Measurements from ENCODE around the gene PIN4. TPM values are rescaled to one million over a fixed set of nuclear protein-coding genes. Genes with fewer than 3 reads are reported as not detected.
A peak's percentile ranks its signal among the peaks of the same experiment; 100 is the strongest.

The PIN4 gene
- total RNA-seq, 1 donor from 2014 or later = 9.8 TPM

DNA sequence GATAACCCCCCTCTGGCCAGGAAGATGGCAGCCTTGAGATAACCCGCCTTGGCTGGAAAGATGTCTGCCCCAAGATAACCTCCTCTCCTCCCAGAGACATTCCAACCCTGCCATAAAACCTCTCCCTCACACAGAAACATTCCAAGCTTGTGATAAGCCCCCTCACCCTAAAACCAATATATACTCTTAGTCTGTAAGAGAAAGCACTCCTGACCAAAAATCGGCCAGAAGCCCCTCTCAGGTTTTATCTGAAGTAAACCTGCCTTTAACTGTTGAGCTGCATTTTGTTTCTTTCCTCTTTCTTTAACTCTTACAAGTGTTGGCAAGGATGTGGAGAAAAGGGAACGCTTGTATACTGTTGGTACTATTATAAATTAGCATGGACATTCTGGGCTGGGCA lies 48.7 kb downstream of the PIN4 start:
- intact Hi-C loops (cut with DNase I) = no loop called here
- Histone ChIP-seq H3K27ac (no peak overlapping the region), H3K27me3 (ENCODE audit: low read depth) (no peaks in the 10 kb centered on the region), H3K36me3 (no peaks in the 10 kb centered on the region), H3K9me3 (no peaks in the 10 kb centered on the region), H3K4me3 (no peak overlapping the region), H3K4me1 (no peaks in the 10 kb centered on the region)
- TF ChIP-seq, protein P1, sequence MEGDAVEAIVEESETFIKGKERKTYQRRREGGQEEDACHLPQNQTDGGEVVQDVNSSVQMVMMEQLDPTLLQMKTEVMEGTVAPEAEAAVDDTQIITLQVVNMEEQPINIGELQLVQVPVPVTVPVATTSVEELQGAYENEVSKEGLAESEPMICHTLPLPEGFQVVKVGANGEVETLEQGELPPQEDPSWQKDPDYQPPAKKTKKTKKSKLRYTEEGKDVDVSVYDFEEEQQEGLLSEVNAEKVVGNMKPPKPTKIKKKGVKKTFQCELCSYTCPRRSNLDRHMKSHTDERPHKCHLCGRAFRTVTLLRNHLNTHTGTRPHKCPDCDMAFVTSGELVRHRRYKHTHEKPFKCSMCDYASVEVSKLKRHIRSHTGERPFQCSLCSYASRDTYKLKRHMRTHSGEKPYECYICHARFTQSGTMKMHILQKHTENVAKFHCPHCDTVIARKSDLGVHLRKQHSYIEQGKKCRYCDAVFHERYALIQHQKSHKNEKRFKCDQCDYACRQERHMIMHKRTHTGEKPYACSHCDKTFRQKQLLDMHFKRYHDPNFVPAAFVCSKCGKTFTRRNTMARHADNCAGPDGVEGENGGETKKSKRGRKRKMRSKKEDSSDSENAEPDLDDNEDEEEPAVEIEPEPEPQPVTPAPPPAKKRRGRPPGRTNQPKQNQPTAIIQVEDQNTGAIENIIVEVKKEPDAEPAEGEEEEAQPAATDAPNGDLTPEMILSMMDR (IDR thresholded peaks at IDR 0.05) = no peak
- ATAC-seq = no peak
- DNase-seq = no peak

DNA sequence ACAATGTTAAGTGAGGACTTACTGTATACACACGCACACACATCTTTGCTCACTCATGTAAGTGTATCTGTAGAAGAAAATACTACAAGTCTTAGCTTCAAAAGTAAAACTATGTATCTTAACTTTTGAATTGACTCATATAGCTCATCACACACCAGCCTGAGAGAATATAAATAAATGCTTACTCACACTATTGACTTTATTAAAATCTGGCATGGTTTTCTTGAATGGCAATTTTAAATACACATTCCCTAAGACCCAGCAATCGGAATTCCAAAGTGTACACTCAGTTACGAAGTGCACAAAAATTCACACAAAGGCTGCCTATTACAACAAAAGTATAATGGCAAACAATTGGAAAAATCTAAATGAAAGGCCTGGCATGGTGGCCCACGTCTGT lies 55.3 kb downstream of the PIN4 start:
- Histone ChIP-seq H3K4me3 (no peak overlapping the region), H3K36me3 (no peaks in the 10 kb centered on the region), H3K4me1 (no peaks in the 10 kb centered on the region), H3K9me3 (no peaks in the 10 kb centered on the region), H3K27ac (no peak overlapping the region), H3K27me3 (ENCODE audit: low read depth) (no peaks in the 10 kb centered on the region)
- ATAC-seq = no peak
- no peak for DNase-seq
- intact Hi-C loops (cut with DNase I) = no loop called here
- TF ChIP-seq, protein P1 (IDR thresholded peaks at IDR 0.05) = no peak

DNA sequence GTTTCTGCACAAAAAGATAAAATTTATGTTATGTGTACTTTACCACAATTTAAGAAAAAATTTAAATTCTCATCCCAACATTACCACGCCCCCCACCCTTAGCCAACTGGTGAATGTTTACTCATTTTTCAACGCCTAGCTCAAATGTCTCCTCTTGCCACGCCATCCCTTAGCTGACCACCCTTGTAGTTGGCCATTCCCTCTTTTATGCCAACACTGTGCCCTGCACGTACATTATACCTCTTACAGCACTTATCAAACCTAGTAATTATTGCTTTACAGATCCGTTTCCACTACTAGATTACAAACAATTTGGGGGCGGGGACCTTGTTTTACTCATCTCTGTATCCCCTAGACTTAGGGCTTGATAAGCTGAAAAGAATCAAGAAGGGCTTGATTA lies 56.6 kb downstream of the PIN4 start:
- H3K27ac ChIP-seq = no peak overlapping the region
- no peak overlapping the region for H3K4me3 ChIP-seq

DNA sequence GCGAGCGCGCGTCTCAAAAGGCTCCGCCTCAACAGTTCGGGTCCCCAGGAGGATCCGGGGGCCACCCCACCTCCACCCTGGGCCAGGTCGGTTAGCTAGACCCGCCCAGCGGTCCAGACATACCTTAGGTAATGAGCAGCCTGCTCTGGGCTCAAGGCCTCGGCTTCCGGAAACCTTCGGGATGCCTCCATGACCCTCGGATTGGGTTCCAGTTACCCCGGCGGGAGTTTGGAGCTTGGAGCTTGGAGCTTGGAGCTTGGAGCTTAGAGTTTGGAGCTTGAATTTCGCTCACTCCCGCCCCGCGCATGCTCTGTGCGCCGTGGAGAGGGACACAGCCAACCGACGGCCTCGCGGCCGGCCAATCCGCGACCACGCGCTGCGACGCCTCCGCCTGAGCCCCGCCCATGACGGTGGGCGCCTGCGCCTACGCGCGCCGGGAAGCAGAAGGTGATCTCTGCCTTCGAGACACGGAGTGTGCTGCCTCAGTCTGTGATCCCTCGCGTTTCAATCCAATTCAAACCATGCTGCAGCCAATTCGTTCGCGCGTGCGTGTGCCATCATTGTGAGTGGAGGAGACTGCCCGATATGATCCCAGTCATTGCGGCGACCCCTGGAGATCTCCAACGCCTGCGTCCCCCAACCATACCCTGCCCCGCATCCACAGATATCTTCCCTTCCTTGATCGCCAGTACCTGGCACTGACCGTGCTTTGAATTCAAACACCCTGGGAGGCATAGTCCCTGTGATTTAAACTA lies 57.3 kb downstream of the PIN4 start, which contains the start of gene ERCC6L:
Gene ERCC6L, minus strand, starts transcription at position 307 of the 755 bp plus-strand sequence. Its CDS starts 116 bp downstream, at position 191.
- Histone ChIP-seq H3K4me1 (no peaks in the 10 kb centered on the region), H3K9me3 (no peaks in the 10 kb centered on the region), H3K27me3 (ENCODE audit: low read depth) (no peaks in the 10 kb centered on the region), H3K36me3 (no peaks in the 10 kb centered on the region), H3K27ac (peak within 1 kb of the TSS; percentile 46), H3K4me3 (peak within 1 kb of the TSS; percentile 41)
- DNase-seq (peak; percentile 90), ATAC-seq (peak; percentile 99 to 100)
- intact Hi-C loops (cut with DNase I) = no loop called here
- TF ChIP-seq, protein P1 (IDR thresholded peaks at IDR 0.05) = no peak

More for the DNA sequence above, 56.6 kb downstream of the PIN4 start:
- Histone ChIP-seq H3K36me3 (no peaks in the 10 kb centered on the region), H3K9me3 (no peaks in the 10 kb centered on the region), H3K4me1 (no peaks in the 10 kb centered on the region), H3K27me3 (ENCODE audit: low read depth) (no peaks in the 10 kb centered on the region)
- TF ChIP-seq, protein P1 (IDR thresholded peaks at IDR 0.05) = no peak
- DNase-seq (no peak), ATAC-seq (no peak)
- intact Hi-C loops (cut with DNase I) = no loop called here

DNA sequence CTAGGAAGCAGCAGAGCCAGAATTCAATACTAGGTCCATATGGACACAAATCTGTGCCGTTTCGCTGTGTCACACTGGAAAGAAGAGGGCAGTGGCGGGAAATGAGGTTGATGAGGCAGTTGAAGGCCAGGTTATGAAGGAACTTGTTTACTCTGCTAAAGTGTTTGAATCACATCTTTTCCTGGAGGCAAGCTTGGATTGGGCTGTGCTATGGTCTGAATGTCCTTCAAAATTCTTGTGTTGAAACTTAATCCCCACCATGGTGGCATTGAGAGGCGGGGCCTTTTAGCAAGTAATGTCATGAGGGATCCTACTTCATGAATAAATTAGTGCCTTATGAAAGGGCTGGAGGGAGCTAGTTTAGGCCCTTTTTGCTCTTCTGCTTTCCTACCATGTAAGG lies 59.4 kb downstream of the PIN4 start:
- H3K27ac ChIP-seq = no peak overlapping the region
- no peak for DNase-seq
- H3K4me1 ChIP-seq = no peaks in the 10 kb centered on the region
- ATAC-seq = no peak
- TF ChIP-seq, protein P1 (IDR thresholded peaks at IDR 0.05) = no peak
- no peaks in the 10 kb centered on the region for H3K9me3 ChIP-seq
- H3K4me3 ChIP-seq = no peak overlapping the region
- H3K27me3 ChIP-seq (ENCODE audit: low read depth) = no peaks in the 10 kb centered on the region
- intact Hi-C loops (cut with DNase I) = no loop called here
- no peaks in the 10 kb centered on the region for H3K36me3 ChIP-seq

All from lower lobe of right lung (tissue), 2 donors.